GM15510 (cell line): ENCODE results near the gene PARP12.

Source experiments
- POLR2A ChIP-seq: IDR thresholded peaks from 3 replicates; pipeline ENCODE4 v1.6.1; 2011; ENCODE audit warnings: borderline replicate concordance; ENCODE audit not compliant: insufficient read length; ENCODE audit errors: extremely low read depth

PARP12 gene

GRCh38 chr7:140067052-140067451 lies 4.3 kb upstream of the PARP12 start:
- TF ChIP-seq POLR2A: no peak

GRCh38 chr7:140062118-140062527 lies 628 bp downstream of the PARP12 start:
- TF ChIP-seq POLR2A: no peak

DNA sequence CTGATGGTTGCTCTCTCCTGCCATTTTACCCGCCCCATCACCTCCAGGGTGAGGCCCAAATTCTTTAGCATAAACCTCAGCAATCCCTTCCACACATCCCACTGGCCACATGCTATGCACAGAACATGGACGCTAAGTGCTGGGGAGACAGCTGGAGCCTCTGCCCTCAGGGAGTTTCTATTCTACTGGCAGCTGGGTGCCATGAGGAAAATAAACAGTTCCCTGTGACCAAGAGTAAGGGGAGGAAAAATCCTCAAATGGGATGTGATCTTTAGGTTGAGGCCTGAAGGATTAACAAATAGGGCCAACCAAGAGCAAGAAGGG lies 1.2 kb downstream of the PARP12 start:
- no peak for TF ChIP-seq POLR2A

- TF ChIP-seq POLR2A: no peak
These were observed 1.8 kb downstream of the PARP12 start for GRCh38 chr7:140060788-140061606.

DNA sequence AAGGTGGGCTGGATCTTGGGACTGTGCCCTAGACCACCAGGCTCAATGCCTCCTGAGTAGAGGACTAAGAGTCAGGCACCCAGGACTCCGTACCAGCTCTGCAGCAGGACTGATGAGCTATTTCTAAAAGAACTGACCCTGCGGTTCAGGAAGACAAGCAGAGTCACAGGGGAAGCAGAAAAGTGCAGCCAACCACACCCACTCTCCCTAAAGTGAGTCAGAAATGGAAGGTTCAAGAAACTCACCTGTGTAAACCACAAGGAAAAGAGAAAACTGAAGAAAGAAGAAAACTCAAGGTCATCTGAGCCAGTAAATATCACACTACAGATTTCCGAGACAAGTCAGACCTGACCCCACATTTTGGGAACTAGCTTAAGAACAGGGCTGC lies 2.5 kb downstream of the PARP12 start:
- no peak for TF ChIP-seq POLR2A

GRCh38 chr7:140059273-140060242 lies 3.2 kb downstream of the PARP12 start:
- no peak for TF ChIP-seq POLR2A

DNA sequence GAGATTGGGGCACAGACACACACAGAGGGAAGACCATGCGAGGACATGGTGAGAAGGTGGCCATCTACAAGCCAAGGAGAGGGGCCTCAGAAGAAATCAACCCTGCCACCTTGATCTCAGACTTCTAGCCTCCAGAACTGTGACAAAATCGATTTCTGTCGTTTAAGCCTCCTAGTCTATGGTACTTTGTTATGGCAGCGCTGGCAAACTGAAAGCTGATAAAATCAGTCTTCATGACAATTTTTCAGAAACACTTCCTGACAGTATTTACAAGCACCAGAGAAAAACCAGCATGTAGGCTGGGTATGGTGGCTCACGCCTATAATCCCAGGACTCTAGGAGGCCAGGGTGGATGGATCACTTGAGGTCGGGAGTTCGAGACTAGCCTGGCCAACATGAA lies 4.2 kb downstream of the PARP12 start:
- TF ChIP-seq POLR2A: no peak

DNA sequence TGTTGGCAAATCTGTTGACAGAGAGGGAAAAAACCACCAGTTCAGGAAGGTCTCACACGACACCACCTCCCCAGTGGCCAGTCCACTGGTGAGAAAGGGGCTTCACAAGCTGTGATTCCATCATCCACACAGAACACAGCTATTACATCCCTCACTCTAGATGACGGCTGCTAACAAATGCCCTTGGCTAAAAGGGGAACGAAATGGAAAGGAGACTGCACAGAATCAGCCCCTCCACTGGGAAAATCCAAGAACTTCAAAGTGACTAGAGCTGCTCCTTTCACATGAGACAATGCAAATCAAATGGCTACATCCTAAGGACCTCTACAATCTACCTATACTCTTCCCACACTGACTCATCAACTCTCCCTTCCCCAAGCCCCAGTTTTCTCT lies 5.6 kb downstream of the PARP12 start:
- no peak for TF ChIP-seq POLR2A

DNA sequence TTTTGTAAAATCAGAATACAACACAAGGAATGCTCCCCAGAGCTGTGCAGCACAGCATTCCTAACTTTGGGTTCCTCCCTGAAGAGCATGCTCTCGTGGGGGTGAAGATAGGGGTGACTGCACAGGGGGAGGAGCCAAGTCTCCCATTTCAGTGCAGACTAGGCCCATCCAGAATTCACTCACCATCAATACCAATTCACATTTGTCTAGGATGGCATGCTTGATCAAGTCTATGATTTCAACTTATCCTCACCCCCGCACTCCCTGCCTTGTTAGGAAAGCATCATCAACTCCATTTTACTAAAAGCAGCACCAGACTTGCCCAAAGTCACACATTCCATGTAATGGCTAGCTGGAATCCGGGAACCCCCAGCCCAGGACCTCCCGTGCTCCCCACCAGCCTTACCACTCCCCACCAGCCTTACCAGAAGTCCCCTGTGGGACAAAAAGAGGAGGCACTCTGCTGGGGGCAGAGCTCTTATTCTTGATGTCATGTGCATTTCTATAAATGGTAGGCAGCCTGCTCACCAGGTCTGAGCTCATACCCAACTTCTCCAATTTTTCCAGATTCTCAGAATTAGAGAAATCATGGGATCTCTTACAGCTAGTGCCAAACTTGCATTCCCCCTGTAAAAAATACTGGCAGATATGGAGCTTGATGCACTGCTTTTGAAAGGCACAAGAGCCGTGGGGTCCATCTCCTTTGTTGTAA lies 6.2 kb downstream of the PARP12 start:
- no peak for TF ChIP-seq POLR2A

GRCh38 chr7:140055833-140056232 lies 6.9 kb downstream of the PARP12 start:
- TF ChIP-seq POLR2A: no peak

- no peak for TF ChIP-seq POLR2A
These were observed 8.0 kb downstream of the PARP12 start for GRCh38 chr7:140054751-140055150.

DNA sequence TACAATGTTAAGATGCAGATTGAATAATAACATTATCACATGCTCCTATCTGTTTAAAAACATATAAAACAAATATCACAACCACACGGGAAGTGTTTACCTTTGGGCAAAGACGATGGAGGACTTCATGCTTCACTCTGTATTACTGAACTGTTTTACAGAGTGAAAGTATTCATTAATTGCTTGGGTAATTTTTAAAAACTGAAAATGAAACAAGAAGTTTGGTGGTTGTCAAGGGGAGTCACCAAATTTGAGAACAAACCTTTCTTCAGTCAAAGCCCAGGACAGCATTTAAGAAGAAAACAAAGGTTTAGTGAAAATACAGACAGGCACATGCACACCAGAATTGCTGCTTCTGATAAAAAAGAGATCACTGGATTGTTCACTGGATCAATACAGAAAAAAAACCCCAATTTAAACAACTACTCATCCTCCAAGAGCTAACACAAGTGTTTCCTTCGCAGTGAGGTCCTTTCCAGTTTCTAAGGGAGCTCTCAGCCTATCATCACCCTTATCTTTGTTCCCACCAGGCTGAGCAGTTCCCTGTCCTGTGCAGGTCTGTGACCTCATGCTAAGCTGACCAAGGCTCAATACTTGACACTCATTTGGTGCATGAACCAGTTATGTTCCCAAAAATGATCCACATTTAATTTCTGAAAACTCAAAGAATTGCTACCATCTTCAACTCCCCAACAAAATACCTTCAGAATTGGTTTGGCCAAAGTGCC lies 8.8 kb downstream of the PARP12 start:
- TF ChIP-seq POLR2A: no peak

- TF ChIP-seq POLR2A: no peak
These were observed 10.9 kb downstream of the PARP12 start for GRCh38 chr7:140051820-140052219.

DNA sequence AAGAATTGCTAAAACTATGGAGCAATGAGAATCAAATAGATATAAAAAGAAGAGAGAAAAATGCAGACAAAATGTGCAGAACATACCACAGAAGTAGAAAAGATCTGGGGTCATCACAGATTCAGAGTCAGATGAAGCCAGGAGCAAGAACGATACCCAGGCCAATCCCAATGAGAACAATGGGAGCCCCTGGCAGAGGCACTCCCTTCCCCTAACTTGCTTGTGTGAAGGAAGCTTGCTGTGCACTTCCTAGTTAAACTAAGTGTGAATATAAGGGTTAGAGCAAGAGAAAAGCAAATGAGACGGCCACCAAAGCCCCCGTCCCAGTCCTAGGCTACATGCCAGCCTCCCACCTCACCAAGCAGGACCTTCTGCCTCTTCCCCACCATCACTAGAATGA lies 12.7 kb downstream of the PARP12 start:
- TF ChIP-seq POLR2A: no peak
